Measurements from ENCODE around the gene MFNG.

DNA sequence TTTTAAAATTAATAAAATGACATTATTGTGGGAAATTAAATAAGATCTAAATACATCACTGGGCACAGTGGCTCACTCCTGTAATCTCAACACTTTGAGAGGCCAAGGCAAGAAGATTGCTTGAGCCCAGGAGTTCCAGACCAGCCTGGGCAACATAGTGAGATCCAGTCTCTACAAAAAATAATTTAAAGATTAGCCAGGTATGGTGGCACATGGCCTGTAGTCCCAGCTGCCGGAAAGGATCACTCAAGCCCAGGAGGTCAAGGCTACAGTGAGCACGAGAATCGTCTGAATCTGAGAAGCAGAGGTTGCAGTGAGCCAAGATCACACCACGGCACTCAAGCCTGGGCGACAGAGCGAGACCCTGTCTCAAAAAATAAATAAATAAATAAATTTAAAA is 49.0 kb upstream of the MFNG start:
- TF ChIP-seq EZH2 (IDR thresholded peaks at IDR 0.05; ENCODE audit: low read length, missing control alignments) = no peak
- TF ChIP-seq, protein P1, sequence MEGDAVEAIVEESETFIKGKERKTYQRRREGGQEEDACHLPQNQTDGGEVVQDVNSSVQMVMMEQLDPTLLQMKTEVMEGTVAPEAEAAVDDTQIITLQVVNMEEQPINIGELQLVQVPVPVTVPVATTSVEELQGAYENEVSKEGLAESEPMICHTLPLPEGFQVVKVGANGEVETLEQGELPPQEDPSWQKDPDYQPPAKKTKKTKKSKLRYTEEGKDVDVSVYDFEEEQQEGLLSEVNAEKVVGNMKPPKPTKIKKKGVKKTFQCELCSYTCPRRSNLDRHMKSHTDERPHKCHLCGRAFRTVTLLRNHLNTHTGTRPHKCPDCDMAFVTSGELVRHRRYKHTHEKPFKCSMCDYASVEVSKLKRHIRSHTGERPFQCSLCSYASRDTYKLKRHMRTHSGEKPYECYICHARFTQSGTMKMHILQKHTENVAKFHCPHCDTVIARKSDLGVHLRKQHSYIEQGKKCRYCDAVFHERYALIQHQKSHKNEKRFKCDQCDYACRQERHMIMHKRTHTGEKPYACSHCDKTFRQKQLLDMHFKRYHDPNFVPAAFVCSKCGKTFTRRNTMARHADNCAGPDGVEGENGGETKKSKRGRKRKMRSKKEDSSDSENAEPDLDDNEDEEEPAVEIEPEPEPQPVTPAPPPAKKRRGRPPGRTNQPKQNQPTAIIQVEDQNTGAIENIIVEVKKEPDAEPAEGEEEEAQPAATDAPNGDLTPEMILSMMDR (conservative IDR thresholded peaks at IDR 0.05 in 1 of 2, IDR thresholded peaks at IDR 0.05 in 1 of 2; ENCODE audit: low read depth in 1 of 2, low read length in 2 of 2) = no peak
